ENCODE results near the gene FIBIN. TPM values are rescaled to one million over a fixed set of nuclear protein-coding genes. Genes with fewer than 3 reads are reported as not detected.

Gene FIBIN
- total RNA-seq, 1 experiment from 2014 or later: not detected

DNA sequence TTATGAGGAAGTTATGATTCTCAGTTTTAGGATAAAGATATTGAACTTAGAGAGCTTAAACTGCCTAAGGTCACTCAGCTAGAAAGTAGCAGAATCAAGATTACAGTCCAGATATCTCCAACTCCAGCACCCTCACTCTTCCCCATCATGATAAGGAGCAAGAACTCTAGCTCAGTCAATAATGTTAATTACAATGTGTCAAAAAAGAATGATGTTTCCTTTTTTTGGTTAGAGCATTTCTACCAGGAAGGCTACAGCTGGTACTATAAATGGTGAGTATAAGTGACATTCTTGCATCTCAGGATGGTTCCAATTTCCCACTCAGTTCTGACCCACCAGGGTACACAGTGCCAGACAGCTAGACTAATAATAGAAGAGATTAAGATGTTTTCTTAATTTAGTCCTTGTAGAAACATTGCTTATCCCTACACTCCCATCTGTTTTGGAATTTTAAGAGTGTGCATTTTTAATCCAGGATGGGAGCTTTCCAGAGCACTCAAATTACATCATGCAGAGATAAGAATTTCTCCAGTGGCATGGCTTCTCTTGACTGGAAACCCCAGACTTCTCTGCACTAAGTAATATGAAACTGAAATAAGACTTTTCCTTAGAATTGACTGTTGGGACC, 25.1 kb downstream of the FIBIN start:
- Histone ChIP-seq H3K14ac (ENCODE audit: insufficient read depth, low read length) (no peak overlapping the region), H3K9ac (ENCODE audit: extremely low read depth, insufficient read length, low read length) (no peak overlapping the region), H3K4me2 (ENCODE audit: insufficient read depth, insufficient read length, low read length) (no peak overlapping the region), H3K9me3 (ENCODE audit: control insufficient read depth, low read depth, low read length) (no peaks in the 10 kb centered on the region), H2AK5ac (ENCODE audit: insufficient read length, low read length) (no peak overlapping the region), H3K23me2 (ENCODE audit: insufficient read length, low read depth, low read length, poor library complexity, severe bottlenecking) (no peaks in the 10 kb centered on the region), H2BK120ac (ENCODE audit: low read depth, low read length, poor library complexity, severe bottlenecking) (no peak overlapping the region), H4K91ac (ENCODE audit: insufficient read length, low read depth, low read length) (no peak overlapping the region), H4K5ac (ENCODE audit: insufficient read length, low read depth, low read length) (no peak overlapping the region), H3K79me1 (ENCODE audit: insufficient read depth, low read depth, low read length, poor library complexity, severe bottlenecking) (no peaks in the 10 kb centered on the region), H3K79me2 (ENCODE audit: insufficient read depth, low read length) (no peaks in the 10 kb centered on the region), H3K4ac (ENCODE audit: low read depth, low read length) (no peak overlapping the region), H3K27me3 (ENCODE audit: insufficient read depth, low read length) (no peaks in the 10 kb centered on the region), H2BK15ac (ENCODE audit: low read depth, low read length) (no peak overlapping the region), H2AFZ (ENCODE audit: low read length) (no peak overlapping the region), H3K18ac (ENCODE audit: insufficient read length, low read depth, low read length) (no peak overlapping the region), H3K27ac (ENCODE audit: insufficient read length, low read depth, low read length) (no peak overlapping the region), H3K4me1 (ENCODE audit: insufficient read depth, low read length) (no peaks in the 10 kb centered on the region), H3K56ac (ENCODE audit: insufficient read length, low read depth, low read length) (no peak overlapping the region), H4K8ac (replicated peaks; ENCODE audit: insufficient read length, low read depth, low read length) (no peak overlapping the region), H2BK20ac (ENCODE audit: low read depth, low read length, poor library complexity, severe bottlenecking) (no peak overlapping the region), H3T11ph (ENCODE audit: low read length) (no peak overlapping the region), H3K23ac (ENCODE audit: insufficient read length, low read depth, low read length) (no peak overlapping the region), H2BK5ac (ENCODE audit: insufficient read length, low read length) (no peak overlapping the region), H2BK12ac (ENCODE audit: insufficient read length, low read depth, low read length) (no peak overlapping the region), H4K20me1 (ENCODE audit: control insufficient read depth, insufficient read depth, insufficient read length) (no peaks in the 10 kb centered on the region)
- no peak for DNase-seq
- no peak for TF ChIP-seq CTCF (conservative IDR thresholded peaks at IDR 0.05)
- Mint-ChIP-seq H3K4me1 (no peaks in the 10 kb centered on the region), H3K36me3 (ENCODE audit: insufficient read depth in 1 of 3, low read depth in 3 of 3) (no peaks in the 10 kb centered on the region; a peak in 1 of 7 replicates), H3K4me3 (no peak overlapping the region), H3K27me3 (ENCODE audit: low read depth) (peaks cover 2% of the 10 kb centered on the region; the same call in 1 of the 2 replicates), H3K9me3 (no peaks in the 10 kb centered on the region), H3K27ac (no peak overlapping the region)
